PC-9 (cell line): ENCODE measurements around the gene LIME1.

Source experiments
- EZH2 ChIP-seq: fragments of 200-600 bp; sonication (generic); IDR thresholded peaks from 2 replicates; pipeline ENCODE4 v1.8.0; 2017; ENCODE audit warnings: antibody characterized with exemption, low read depth
- TF ChIP-seq, protein P1 (sequence below): fragments of 200-600 bp; sonication (generic); conservative IDR thresholded peaks from 2 replicates; pipeline ENCODE4 v1.6.1; 2017; ENCODE audit warnings: mixed run types, antibody characterized with exemption, mild to moderate bottlenecking, moderate library complexity

DNA sequence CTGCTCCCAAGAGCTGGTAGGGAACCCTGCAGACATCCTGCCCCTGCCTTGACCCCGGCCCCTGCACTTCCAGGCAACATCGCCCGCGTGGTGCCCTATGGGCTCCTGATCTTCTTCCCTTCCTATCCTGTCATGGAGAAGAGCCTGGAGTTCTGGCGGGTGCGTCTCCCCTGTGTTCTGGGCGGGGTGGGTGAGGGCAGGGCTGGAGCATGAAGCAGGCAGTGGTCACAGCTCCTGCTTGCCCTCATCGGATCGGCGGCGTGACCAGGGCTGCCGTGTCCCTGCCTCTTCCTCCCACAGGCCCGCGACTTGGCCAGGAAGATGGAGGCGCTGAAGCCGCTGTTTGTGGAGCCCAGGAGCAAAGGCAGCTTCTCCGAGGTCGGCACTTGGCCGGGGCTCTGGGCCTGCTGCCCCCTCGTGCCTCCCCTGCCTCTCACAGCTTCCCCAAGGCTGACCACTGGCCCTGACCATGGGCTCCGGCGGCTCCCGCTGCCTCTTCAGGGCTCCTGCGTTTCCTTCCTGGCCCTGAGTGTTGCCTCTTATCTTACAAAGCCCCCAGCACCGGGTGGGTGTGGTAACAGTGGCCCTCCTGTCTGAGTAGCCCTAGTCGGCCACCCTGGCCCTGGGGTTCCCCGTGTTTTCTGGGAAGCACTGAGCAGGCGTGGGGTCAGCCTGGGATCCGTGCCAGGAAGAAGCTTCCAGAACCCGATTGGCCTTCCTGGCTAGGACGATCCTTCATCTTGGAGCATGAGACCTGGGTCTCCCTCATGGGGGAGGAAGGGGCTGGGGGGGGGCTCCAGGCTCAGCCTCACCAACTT lies 48.0 kb upstream of the LIME1 start:
- TF ChIP-seq, protein P1, sequence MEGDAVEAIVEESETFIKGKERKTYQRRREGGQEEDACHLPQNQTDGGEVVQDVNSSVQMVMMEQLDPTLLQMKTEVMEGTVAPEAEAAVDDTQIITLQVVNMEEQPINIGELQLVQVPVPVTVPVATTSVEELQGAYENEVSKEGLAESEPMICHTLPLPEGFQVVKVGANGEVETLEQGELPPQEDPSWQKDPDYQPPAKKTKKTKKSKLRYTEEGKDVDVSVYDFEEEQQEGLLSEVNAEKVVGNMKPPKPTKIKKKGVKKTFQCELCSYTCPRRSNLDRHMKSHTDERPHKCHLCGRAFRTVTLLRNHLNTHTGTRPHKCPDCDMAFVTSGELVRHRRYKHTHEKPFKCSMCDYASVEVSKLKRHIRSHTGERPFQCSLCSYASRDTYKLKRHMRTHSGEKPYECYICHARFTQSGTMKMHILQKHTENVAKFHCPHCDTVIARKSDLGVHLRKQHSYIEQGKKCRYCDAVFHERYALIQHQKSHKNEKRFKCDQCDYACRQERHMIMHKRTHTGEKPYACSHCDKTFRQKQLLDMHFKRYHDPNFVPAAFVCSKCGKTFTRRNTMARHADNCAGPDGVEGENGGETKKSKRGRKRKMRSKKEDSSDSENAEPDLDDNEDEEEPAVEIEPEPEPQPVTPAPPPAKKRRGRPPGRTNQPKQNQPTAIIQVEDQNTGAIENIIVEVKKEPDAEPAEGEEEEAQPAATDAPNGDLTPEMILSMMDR = no peak
- TF ChIP-seq EZH2 = no peak
